NCI-H1436 treated with DMSO at 0.1 percent for 48 hours (cell line): ENCODE data around the gene KCND2.

Experiments used
- DNase-seq: peaks from one replicate; lab custom pipeline; 2025; lab: John Stamatoyannopoulos, UW

KCND2 gene

DNA sequence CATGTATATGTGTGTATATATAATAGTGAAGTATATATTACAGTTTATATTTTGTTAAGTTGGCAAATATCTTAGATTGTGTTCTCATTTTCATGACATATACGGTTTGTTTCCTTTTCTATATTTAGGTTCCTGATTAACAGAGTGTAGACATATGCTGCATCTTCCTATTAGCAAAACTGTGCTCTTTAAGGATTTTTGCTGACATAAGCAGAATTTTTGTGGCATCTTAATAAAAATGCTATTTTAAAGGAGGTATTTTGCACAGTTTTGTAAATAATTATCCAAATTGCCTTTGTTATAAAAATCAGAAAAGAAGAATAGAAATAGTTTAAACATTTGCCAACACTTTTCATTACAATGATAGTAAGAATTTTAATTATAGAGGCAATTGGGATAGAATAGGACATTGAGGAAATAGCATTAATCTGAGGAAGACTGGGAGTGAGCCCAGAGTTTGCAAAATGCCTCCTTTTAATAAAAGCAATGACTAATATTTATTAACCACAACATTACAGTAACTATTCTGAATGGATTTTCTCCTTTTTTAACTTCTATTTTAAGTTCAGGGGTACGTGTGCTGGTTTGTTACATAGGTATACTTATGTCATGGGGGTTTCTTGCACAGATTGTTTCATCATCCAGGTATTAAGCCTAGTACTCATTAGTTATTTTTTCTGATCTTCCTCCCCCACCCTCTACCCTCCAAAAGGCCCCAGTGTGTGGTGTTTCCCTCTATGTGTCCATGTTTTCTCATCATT, 38.2 kb downstream of the KCND2 start:
- DNase-seq, result no peak

DNA sequence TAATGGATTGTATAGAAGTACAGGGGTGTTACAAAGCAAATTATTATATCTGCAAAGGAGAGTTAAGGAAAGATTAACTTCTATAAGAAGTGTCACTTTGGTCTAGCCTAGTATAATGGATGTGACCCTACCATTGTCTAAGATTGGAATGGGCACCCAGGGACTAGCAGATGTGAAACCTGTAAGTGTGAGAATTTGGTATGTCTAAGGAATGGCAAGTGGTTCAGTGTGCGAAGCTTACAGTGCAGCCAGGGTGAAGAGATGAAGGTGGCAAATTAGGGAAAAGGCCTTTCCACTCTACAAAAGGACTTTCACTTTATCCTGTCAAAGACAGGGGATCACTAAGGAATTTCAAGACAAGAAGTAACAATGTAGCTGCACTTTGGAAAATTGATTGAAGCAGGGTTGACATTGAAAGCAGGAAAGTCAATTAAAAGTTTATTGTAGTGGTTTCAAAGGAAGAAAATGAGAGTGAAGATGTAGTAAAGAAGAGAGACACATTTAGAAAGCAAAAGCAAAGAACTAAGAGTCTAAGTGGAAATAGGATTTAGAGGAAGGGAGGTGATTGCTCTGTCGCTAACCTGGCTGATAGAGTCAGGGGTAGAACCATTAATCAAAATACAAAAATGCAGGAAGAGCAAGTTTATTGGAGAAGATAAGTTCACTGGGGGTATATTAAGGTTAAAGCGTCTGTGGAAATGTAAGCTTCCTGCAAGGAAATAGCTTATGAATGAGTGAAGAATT, 47.4 kb downstream of the KCND2 start:
- DNase-seq, result no peak

DNA sequence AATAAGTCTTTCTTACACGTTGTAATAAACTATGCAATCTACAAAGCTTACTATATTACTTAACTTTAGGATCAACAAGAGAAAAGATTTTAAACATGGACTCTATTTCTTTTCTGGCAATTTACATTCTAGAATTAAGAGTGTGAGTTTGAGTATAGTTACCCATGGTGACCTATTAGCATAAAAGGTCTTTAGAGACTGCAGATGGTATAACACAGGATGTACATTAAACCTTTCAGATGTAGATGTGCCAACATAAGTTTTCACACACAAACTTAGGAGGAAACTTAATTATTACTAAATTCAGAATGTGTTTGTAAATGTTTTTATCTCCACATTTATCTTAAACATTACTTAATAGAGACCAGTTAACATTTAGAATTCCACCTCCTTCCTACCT, 54.1 kb downstream of the KCND2 start:
- DNase-seq, result no peak

DNA sequence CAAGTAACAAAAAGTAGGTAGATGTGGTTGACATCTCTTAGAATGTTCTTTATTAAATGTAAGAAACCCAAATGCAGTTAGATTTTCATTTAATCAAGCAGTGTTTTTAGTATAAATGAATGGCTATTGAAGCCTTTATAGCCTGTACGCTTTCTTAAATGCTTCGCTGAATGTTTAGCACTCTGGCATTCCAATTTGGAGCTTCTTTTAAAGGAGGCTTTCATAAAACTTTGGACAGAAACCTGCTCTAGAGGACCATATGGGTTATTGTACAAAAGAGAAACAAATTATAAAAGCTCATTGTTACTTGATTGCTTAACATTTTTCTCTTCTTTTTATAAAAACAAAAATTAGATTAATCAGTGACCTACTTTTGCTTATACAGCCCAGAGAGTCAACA, 59.5 kb downstream of the KCND2 start:
- DNase-seq, result no peak

DNA sequence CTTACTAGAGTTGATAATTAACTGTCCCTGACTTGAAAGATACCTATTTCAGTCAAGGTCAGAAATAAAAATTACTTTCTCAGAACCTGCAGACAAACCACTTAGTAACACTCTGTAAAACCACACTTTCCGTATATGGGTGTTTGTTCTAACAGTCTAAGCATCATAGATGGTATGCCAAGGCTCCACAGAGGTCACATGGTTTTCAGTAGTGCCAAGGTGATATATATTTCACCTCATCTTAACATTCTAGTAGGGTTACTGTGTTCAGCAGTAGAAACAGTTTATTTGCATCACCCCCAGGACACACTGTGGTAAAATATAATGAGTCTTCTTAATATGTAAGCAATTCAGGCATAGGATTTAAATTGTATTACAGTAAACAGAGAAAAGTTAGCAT, 61.5 kb downstream of the KCND2 start:
- DNase-seq, result no peak

DNA sequence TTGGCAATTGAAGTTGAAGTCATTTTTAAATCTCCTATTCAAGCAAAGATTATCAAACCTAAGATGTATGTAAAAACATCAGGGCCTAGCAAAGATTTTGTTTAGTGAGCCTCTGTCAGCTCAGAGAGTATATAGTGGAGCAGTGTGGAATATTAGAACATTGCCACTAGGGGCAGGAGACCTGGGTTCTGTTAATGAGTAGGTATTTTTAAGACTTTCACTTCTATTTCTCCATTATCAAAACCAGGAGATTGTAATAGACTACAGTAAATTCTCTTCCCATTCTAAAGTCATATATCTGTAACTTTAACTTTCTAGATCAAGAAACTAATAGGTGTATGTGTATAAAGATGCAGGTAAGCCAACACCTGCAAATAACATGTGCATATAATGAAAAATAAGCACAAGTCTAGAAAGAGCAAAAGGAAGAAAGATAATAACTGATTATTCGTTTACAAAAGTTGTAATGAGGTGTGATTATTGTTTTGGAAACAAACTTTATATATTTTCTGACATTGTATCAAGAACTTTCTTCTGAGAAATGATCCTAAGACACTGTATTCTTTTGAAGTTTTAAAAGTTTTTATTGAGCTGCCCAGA, 64.4 kb downstream of the KCND2 start:
- no peak for DNase-seq

DNA sequence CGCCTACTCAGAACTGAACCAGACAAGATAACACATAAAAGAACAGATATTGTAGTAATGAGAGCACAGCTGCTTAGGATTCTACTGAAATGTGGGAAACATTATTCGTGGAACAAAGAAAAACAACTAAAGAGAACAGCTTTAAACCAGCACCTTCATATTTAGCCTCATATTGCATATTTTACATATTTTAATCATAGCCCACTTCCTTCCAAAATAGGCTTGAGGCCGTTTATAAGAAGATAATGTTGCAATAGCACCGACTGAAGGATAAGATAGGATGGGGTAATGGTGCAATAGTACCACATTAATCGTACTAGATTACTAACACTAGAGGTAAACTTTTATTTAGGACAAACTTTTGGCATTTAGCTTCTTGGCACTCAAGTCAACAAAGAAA, 71.3 kb downstream of the KCND2 start:
- no peak for DNase-seq

DNA sequence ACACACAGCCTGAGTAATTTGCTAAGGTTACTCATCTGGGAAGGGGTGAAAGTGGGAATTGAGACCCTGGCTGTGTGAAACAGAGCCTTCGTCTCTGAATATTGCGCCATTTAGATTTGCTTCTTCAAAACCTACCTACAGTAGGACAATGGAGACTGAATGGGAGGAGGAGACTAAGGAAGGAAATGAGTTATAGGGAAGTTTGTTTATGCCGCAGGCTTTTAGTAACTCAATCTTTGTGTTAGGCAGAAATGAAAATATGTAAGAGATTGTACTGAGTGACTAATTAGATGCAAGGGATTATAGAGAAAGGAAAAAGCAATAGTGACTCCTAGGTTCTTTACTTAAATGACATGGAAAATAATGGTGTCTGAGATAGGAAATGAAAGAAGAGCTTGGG, 80.2 kb downstream of the KCND2 start:
- no peak for DNase-seq

DNA sequence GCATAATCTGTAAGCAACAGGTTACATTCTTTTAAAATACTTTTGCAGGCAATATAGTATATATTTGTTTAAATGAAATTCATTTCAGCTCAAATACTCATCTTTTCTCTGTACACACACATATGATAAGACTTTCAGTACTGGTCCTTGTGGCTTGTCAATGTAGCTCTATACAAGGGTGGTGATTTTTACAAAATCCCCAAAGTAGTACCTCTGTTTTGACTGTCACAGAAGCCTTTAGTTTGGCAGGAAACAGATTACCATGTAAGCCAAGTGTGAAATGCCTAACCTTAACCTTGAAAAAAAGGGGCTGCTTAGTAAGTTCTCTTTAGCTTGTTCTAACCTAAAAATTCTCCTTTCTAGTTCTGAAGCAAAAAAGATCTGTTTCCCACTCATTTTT, 87.9 kb downstream of the KCND2 start:
- DNase-seq, result no peak

DNA sequence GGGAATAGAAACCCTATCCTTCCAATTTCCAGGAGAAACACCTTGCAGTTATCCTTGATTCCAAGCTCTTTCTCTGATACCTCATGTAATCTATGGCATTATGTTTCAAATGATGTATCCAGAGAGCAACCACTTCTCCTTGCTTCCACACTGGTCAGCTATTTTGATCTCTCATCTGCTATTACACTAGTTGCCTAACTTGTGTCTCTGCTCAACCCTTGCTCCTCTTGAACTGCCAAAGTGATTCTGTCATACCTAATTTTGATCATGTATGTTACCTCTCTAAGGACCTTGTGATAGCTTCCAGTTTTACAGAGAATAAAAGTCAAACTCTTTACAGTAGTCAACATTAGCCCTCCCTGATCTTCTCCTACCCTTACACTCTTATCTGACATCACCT, 90.4 kb downstream of the KCND2 start:
- DNase-seq, result no peak

DNA sequence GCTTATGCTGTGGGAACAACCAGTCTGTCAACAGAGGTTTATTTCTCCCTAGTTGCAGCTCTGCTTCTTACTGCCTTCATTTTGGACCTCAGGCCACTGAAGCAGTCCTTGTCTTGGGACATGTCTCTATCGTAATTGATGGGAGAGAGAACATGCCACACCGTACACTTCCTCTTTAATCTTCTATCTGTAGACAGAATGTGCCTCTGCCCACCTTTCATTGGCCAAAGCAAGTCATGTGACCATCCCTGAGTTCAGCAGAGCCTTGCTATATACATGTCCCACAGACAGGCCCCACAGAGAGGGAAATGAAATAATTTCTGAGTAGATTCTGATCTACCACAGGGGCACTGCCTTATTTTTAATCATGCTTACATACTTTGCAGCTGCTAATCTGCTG, 98.0 kb downstream of the KCND2 start:
- DNase-seq, result no peak

DNA sequence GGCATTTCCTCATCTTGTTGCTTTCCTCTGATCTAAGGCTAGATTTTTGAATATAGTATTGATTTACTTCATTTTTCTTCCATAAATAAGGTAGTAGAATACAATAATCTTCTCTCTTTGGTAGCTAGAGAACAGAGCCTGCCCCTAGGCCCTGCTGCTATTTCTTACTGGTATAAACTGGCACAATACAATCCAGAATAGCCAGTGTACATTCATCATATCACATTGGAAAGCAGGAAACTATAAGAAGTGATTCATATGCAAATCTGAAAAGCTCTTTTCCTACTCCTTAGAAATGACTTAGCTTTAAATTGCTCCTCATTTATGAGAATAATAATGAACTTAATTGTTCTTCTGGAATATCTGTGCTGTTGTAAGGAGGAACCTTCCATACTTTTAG, 100.2 kb downstream of the KCND2 start:
- no peak for DNase-seq

DNA sequence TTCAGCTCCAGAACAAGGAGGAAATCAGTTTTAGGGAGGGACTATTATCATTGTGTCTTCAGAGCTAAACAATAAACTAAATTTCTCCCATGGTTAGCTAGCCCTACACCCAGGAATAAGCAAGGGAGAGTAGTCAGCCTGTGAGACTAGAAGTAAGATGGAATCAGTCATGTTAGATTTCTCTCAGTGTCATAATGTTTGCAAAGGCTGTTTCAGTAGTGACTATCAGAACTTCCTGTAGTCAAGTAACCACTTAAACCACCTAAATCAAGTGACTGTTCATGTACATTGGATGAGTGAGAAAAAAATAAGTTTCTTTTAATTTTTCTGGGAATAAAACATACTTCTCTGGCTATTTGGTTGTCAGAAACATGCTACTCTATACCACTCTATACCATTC, 121.6 kb downstream of the KCND2 start:
- no peak for DNase-seq

DNA sequence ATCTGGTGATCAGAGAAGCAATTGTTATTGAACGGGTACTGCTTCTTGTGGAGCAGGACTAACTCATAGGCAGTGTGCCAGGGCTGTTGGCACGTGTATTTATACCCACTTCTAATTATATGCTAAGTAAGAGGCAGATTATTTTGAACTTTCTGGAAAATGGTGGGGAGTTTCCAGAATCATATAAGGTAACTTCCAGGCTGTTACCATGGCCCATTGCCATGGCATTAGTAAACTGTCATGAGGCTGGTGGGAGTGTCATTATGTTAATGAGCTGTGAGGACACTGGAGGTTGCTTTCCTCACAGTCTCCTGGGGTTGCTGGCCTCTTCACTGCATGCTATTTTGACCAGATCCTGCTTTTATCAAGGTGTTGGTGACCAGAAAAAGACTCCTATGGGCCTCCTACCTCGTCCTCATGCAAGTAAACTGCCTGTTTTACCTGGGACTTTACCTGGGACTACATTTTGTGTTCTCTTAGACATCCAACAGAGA, 122.6 kb downstream of the KCND2 start:
- DNase-seq, result no peak

DNA sequence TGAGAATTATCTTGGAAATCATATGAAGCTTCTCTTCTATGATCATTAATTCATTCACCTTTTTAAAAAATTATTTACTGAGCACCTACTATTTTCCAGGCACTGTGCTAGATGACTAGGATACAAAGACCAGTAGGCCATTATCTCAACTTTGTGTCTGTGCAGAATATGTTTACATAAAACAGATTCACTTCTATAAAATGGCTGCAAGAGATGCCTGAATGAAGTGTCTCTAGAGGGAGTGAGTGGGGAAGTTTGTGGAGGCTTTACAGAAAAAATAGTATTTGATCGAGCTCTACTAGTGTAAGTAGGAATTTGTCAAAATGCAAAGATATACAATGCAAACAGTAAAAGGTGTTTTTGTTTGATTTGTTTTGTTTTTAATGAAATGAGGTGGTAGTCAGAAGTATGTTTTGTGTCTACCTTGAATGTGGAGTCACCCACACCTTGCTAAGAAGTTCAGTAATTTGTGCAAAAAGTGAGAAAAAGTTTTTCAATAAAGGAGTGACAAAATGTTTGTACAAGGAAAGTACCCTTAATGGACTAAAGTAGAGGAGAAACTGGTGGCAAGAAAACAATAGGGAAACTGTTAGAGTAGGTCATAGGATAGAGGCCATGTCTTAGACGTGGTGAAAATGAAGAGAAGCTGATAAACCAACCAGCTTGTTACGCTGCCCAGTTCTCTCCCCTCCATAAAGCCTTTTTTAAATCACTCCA, 125.5 kb downstream of the KCND2 start:
- no peak for DNase-seq

DNA sequence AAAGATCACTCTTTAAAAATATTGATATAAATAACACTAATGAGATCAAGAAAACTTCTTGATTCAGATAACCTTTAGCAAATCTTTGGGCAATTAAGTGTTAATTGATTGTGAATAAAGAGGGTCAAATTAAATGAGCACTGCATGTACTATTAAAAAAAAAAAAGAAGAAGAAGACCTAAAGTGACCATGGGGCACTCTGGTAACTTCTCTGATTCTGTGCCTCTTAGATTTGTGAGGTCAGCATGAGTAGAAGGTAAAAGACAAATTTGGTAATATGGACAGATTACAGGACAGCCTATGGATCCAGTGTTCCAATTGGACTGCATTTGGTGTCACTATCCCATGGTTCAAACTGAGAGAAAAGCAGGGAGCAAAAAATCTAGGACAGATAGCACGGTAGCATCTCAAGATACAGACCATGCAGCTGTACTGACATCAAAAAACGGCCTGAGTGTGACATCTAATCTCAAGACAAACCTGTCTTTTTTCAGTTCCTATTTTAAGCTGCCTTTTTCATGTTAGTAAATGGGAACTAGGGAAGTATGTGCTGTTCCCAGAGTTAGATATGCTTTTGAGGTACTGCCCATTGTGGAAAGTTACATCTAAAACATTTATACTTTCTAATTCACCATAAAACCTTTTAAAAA, 128.0 kb downstream of the KCND2 start:
- no peak for DNase-seq

DNA sequence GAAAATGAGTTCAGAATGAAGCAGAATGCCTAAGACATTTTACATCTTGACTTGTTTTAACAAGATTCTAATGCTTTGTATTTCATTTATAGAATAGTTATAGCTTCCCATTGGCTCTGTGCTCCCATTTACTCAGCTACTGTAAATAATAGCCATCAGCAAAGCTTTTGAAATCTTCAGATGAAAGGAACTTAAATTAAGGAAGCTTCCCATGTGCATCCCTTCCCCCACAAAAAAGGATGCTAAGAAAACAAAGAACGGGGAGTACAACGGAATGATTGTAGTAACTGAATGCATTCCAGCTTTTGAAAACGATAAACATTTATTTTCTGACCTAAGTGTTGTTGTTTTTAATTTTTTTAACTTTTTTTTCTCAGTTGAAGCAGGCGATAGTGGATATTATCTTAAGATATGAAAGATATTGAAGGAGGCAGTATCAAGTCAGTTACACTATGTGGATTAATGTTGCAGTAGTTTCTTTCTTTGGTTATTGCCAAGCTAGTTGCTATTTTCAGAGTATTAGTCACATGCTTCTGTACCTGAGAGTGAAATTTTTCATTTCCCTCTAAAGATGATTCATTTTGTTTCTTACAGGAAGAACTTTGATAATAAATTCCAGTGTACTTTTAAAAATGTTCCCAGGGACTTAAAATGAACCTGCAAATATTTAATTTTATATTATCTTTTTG, 129.2 kb downstream of the KCND2 start:
- no peak for DNase-seq

DNA sequence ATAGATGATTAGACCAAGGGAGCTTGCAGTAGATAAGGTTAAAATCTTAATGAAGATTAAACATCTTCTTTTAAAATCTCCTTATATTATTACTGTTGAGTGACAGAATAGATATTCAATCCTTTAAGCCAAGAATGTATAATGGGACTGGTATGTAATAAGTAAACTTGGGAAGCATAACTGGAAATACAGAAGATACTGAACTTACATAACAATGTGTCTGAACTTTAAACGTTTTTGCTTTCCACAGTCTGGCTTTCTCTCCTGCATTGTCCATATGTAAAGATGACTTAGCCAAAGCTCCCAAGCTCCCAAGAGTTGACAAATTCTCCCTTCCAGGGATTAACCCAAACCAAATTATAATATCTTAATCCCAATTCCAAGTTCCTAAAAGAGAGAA, 129.8 kb downstream of the KCND2 start:
- DNase-seq, result no peak

DNA sequence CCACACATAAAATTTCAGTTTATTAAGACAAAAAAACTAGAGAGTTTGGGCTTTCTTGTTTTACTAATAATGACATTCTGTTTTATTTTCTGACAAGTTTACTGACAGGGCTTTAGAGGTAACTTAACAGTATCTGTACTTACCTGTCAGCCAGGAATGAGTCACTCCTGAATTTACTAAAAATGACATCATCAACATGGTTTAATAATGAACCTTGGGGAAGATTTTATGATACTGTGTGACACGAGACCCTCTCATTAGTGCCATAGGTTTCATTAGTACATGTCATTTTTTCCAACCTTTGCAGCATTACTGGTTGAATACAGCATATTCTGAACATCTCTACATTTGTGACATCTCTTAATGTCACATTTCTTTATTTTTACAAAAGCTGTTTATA, 131.1 kb downstream of the KCND2 start:
- no peak for DNase-seq

DNA sequence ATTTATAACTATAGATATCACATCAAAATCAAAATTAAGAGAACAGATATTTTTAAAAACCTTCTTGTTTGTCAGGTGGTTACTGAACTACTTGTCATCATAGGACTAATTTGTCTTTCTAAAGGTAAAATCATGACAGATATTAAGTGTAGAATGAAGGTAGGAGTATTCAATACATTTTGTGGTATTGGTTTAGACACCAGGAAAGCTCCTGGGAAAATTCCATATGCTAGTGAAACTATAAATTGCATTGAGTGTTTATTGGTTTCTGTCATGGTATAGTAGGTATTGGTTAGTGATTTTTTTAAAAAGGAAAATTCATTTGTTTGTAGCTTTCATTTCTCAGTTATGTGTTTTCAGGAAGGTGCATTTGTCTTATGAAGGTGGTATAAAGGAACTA, 132.7 kb downstream of the KCND2 start:
- no peak for DNase-seq

DNA sequence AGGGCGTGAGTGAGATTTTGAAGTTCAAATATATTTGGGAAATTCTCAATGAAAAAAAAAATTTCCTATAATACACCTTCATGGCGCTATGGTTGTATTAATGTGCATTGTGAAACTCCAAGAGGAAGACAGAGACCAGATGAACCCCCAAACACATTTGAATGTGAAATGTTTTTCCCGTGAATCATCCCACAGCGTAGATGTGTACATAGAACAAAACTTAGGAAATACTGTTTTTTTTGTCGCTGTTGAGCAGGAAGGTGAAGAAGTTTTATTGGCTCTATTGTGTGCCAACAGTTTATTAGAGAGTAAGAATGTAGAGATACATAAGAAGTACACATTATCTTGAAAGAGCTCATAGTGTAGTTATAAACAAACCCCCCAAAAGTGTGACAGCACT, 134.0 kb downstream of the KCND2 start:
- no peak for DNase-seq
